Testis (tissue), 2 donors: Measurements from ENCODE around the gene CEP152.

ENCODE experiments used
- CTCF ChIP-seq, 3 experiments: fragments of 450-650 bp in 2 of 3; fragments of 200-600 bp in 1 of 3; sonication (generic) in 1 of 3; IDR thresholded peaks; one replicate each; pipeline ENCODE4 v1.5.1; 2016 to 2019; ENCODE audit warnings: antibody characterized with exemption in 3 of 3, mild to moderate bottlenecking in 2 of 3, moderate library complexity in 1 of 3
- POLR2A ChIP-seq: fragments of 450-650 bp; IDR thresholded peaks from one replicate; pipeline ENCODE4 v1.6.1; 2017; ENCODE audit warnings: antibody characterized with exemption, mild to moderate bottlenecking, moderate library complexity

- TF ChIP-seq CTCF (IDR thresholded peaks at IDR 0.05) (no peak), POLR2A (no peak)
These were observed 98.3 kb downstream of the CEP152 start for GRCh38 chr15:48712546-48712945.
